ENCODE measurements around the gene PNISR.

DNA sequence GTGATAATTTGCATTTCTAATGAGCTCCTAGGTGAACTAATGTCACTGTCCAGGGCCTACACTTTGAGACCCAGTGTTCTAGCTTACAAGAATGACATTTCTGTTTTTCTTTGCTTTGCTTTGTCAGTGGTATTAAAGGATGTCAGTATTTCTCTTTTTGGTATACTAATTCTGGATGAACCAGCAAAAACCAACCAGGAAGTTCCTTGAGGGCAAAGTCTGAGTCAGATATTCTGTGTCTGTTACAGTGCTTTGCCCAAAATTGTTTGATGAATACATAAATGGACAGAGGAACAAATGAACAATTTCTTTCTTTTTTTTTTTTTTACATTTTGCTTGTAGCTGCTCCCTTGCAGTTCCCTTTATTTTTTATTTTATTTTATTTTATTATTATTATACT, 46.5 kb downstream of the PNISR start:
- TF ChIP-seq EGR1 (IDR thresholded peaks at IDR 0.05; ENCODE audit: low read depth in 2 of 2) (no peak), SP1 (IDR thresholded peaks at IDR 0.05) (no peak), YY1 (IDR thresholded peaks at IDR 0.05) (no peak), TAF1 (conservative IDR thresholded peaks at IDR 0.05) (no peak), FOXA1 (IDR thresholded peaks at IDR 0.05) (no peak)
- TF ChIP-seq, protein P1, sequence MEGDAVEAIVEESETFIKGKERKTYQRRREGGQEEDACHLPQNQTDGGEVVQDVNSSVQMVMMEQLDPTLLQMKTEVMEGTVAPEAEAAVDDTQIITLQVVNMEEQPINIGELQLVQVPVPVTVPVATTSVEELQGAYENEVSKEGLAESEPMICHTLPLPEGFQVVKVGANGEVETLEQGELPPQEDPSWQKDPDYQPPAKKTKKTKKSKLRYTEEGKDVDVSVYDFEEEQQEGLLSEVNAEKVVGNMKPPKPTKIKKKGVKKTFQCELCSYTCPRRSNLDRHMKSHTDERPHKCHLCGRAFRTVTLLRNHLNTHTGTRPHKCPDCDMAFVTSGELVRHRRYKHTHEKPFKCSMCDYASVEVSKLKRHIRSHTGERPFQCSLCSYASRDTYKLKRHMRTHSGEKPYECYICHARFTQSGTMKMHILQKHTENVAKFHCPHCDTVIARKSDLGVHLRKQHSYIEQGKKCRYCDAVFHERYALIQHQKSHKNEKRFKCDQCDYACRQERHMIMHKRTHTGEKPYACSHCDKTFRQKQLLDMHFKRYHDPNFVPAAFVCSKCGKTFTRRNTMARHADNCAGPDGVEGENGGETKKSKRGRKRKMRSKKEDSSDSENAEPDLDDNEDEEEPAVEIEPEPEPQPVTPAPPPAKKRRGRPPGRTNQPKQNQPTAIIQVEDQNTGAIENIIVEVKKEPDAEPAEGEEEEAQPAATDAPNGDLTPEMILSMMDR (IDR thresholded peaks at IDR 0.05; ENCODE audit: low read depth, low read length, missing input control), result no peak

Data from liver (tissue), 3 donors.